A673 (cell line): ENCODE data around the gene RDX.

Experiments used
- CTCF ChIP-seq: fragments of 300-800, 200-600 bp; sonication (generic); conservative IDR thresholded peaks from 2 replicates; pipeline ENCODE4 v1.5.1; 2017; ENCODE audit warnings: low read depth, mild to moderate bottlenecking, antibody characterized with exemption, low read length, moderate library complexity, mixed read lengths
- EZH2 ChIP-seq: fragments of 200-600 bp; sonication (generic); IDR thresholded peaks from 2 replicates; pipeline ENCODE4 v1.6.1; 2017; ENCODE audit warnings: borderline replicate concordance, low read depth, mild to moderate bottlenecking, mixed read lengths, antibody characterized with exemption, low read length; ENCODE audit not compliant: poor library complexity, severe bottlenecking

- TF ChIP-seq CTCF, result no peak
- TF ChIP-seq EZH2, result no peak
These were observed 126.7 kb downstream of the RDX start for GRCh38 chr11:110169738-110170137.
